Measurements from ENCODE around the gene KIF1A.

Gene KIF1A

DNA sequence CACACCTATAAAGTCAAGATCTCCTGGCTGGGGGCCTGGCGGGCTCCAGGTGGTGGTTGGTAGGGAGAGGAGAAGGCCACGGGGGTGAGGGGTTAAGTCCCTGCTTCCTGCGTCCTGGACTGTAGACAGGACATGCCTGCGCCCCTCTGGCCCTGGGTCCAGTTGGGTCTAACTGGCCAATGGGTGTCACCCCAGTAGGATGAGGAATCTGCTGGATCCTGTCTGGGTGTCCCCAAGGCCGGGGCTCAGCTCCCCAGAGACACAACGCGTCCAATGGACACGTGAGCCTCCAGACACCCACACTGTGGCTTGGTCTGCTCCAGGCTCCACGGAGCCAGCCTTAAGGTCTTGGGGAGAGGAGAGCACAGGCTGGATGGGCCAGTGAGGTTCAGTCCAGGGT lies 108.7 kb downstream of the KIF1A start:
- H3K4me3 ChIP-seq (ENCODE audit: low read depth, low read length), result no peak overlapping the region
- TF ChIP-seq, protein P1, sequence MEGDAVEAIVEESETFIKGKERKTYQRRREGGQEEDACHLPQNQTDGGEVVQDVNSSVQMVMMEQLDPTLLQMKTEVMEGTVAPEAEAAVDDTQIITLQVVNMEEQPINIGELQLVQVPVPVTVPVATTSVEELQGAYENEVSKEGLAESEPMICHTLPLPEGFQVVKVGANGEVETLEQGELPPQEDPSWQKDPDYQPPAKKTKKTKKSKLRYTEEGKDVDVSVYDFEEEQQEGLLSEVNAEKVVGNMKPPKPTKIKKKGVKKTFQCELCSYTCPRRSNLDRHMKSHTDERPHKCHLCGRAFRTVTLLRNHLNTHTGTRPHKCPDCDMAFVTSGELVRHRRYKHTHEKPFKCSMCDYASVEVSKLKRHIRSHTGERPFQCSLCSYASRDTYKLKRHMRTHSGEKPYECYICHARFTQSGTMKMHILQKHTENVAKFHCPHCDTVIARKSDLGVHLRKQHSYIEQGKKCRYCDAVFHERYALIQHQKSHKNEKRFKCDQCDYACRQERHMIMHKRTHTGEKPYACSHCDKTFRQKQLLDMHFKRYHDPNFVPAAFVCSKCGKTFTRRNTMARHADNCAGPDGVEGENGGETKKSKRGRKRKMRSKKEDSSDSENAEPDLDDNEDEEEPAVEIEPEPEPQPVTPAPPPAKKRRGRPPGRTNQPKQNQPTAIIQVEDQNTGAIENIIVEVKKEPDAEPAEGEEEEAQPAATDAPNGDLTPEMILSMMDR (IDR thresholded peaks at IDR 0.05; ENCODE audit: insufficient read depth, low read length, missing control alignments), result no peak
- ChIA-PET POLR2A (no interaction called here), CTCF (no interaction called here)
- no peak for DNase-seq (ENCODE audit: low read depth, low spot score)

DNA sequence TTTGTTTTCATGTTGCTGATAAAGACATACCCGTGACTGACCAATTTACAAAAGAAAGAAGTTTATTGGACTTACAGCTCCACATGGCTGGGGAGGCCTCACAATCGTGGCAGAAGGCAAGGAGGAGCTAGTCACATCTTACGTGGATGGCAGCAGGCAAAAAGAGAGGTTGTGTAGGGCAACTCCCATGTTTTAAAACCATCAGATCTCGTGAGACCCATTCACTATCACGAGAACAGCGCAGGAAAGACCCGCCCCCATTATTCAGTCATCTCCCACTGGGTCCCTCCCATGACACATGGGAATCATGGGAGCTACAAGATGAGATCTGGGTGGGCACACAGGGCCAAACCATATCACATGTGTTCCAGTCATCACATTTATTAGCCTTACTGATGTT lies 111.6 kb downstream of the KIF1A start:
- ChIA-PET POLR2A (no interaction called here), CTCF (interaction anchor here (1.2 to 1.5 kb wide), 2 partner anchors 194 to 476 kb away, joined by 3 read pairs; no protein-coding TSS in a partner anchor)
- no peak for DNase-seq (ENCODE audit: low read depth, low spot score)
- TF ChIP-seq, protein P1 (IDR thresholded peaks at IDR 0.05; ENCODE audit: insufficient read depth, low read length, missing control alignments), result no peak
- no peak overlapping the region for H3K4me3 ChIP-seq (ENCODE audit: low read depth, low read length)

DNA sequence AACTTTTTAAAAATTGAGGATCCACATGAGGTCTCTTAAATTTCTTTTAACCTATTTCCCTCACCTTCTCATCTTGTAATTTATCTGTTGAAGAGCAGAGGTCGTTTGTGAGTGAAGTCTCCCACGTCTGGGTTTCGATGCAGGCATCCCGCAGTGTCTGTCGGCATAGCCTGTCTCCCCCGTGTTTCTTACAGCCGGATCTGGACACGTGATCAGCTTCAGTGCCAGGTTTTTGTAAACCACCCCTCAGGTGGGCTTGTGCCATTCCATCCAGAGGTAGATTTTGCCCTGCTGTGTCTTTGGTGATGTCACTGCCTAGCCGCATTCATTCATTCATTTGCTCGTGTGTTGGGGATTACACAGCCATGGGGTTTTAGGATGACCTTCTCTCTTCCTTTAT lies 112.2 kb downstream of the KIF1A start:
- ChIA-PET CTCF (interaction anchor here (1.0 to 1.5 kb wide), 2 partner anchors 142 to 194 kb away, joined by 3 to 4 read pairs; no protein-coding TSS in a partner anchor), POLR2A (no interaction called here)
- H3K4me3 ChIP-seq (ENCODE audit: low read depth, low read length), result no peak overlapping the region
- DNase-seq (ENCODE audit: low read depth, low spot score), result no peak
- TF ChIP-seq, protein P1 (IDR thresholded peaks at IDR 0.05; ENCODE audit: insufficient read depth, low read length, missing control alignments), result no peak

GRCh38 chr2:240707043-240707756 lies 112.8 kb downstream of the KIF1A start:
- H3K4me3 ChIP-seq (ENCODE audit: low read depth, low read length), result no peak overlapping the region
- TF ChIP-seq, protein P1 (IDR thresholded peaks at IDR 0.05; ENCODE audit: insufficient read depth, low read length, missing control alignments), result no peak
- POLR2A ChIA-PET, result no interaction called here
- DNase-seq (ENCODE audit: low read depth, low spot score), result no peak
- CTCF ChIA-PET, result interaction anchor here (1.0 kb wide), 1 partner anchor 141 kb away, joined by 4 read pairs; no protein-coding TSS in a partner anchor

DNA sequence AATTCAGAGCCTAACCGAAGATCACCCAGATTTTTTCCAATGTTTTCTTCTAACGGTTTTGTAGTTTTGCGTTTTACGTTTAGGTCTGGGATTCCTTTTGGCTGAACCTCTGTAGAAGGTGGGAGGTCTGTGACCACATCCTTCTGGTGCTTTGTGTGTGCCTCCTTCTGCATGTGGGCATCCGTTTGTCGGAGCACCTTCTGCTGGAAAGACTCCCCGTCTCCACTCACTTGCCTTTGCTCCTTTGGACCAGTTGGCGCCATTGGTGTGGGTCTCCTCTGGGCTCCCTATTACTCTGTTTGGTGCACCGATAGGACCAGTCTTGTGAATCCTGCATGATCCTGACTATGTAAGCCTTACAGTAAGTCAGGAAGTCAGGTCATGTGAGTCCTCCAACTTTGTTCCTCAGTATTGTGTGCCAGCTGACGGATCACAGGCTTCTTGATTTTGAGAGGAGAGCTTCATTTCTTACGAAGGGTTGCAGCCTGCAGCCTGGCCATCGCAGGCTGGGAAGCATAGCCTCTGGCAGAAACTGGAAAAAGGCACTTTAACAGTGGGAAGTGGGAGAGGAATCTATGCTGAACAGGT lies 114.7 kb downstream of the KIF1A start:
- ChIA-PET POLR2A (no interaction called here), CTCF (no interaction called here)
- DNase-seq (ENCODE audit: low read depth, low spot score), result no peak
- TF ChIP-seq, protein P1 (IDR thresholded peaks at IDR 0.05; ENCODE audit: insufficient read depth, low read length, missing control alignments), result no peak
- H3K4me3 ChIP-seq (ENCODE audit: low read depth, low read length), result no peak overlapping the region

DNA sequence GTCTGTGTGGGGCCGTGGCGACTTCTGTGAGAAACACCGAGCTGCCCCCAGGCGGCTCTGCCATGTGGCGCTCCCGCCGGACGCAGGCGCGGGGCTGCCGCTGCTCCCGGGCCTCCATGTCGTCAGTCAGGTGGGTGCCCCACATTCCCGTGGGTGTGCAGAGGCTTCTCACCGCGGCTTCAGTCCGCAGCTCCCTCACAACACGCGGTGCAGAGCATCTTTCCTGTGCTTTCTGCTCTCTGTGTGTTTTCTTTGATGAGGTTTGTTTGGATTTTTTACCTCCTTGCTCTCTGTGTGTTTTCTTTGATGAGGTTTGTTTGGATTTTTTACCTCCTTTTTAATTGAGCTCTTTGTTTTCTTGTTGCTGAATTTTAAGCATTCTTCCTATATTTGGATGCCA lies 115.4 kb downstream of the KIF1A start:
- no peak overlapping the region for H3K4me3 ChIP-seq (ENCODE audit: low read depth, low read length)
- no peak for DNase-seq (ENCODE audit: low read depth, low spot score)
- POLR2A ChIA-PET, result no interaction called here
- CTCF ChIA-PET, result interaction anchor here (0.8 to 0.9 kb wide), 2 partner anchors 138 to 191 kb away, joined by 3 to 4 read pairs; no protein-coding TSS in a partner anchor
- TF ChIP-seq, protein P1 (IDR thresholded peaks at IDR 0.05; ENCODE audit: insufficient read depth, low read length, missing control alignments), result no peak
